ENCODE measurements around the gene KDM6A. TPM values are rescaled to one million over a fixed set of nuclear protein-coding genes. Genes with fewer than 3 reads are reported as not detected.
"Not testable (repeated sequence)": the region's sequence is repeated elsewhere in the genome, so short reads cannot be mapped to it uniquely, and the experiment has no call there.

The KDM6A gene
- total RNA-seq, 1 experiment from 2014 or later = 25.5 TPM

- no peak for DNase-seq (ENCODE audit: low read depth)
Measured at GRCh38 chrX:44922980-44923379, 50.0 kb downstream of the KDM6A start.

- DNase-seq (ENCODE audit: low read depth) = no peak
Measured at GRCh38 chrX:44927398-44927797, 54.4 kb downstream of the KDM6A start.

DNA sequence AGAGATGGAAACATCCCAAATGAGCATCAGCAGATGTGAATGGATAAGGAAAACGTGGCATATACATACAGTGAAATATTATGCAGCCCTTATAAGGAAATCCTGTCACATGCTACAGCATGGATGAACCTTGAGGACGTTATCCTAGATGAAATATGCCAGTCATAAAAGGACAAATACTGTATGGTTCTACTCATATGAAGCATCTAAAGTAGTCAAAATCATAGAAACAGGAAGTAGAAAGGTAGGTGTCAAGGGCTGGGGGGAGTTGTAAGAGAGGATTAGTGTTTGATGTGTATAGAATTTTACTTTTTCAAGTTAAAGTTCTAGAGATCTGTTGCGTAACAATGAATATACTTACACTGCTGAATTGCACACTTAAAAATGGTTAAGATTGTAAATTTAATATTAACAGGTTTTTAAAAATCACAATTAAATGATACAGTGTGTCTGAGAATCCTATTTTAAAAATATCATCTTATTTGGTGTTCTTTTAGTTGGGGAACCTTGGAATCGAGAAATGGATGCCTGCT, 58.5 kb downstream of the KDM6A start:
- no peak for DNase-seq (ENCODE audit: low read depth)

- DNase-seq (ENCODE audit: low read depth) = no peak
Measured at GRCh38 chrX:44935172-44935571, 62.2 kb downstream of the KDM6A start.

DNA sequence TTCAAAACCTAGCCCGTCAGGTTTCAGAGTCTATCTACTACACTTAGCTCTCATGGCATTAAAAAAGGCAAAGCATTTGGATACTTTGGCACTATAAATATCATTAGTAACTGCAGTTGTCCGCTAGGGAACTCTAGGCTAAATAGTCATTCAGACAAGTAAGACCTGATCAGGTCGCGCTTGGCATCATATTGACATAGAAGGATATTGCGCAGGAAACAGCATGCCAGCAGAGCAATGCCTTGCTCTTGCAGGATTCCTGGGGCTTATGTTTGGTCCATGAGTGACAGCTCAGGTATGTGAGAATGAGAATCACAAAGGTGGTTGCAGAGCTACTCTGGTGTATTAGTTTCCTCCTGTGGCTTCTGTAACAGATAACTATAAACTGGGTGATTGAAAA, 62.7 kb downstream of the KDM6A start:
- DNase-seq (ENCODE audit: low read depth) = no peak

- no peak for DNase-seq (ENCODE audit: low read depth)
Measured at GRCh38 chrX:44937606-44938005, 64.6 kb downstream of the KDM6A start.

DNA sequence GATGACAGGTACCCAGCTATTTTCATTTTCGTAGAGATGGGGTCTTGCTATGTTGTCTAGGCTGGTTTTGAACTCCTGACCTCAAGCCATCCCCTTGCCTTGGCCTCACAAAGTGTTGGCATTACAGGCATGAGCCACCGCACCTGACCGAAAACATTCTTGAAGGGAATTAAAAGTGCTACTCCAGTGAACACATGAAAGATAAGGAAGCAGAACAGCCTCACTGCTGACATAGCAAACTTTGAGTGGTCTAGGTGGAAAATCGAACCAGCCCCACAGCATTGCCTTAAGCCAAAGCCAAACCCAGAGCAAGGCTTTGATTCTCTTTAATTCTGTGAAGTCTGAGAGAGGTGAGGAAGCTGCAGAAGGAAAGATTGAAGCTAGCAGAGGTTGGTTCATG, 65.1 kb downstream of the KDM6A start:
- DNase-seq (ENCODE audit: low read depth) = no peak

- DNase-seq (ENCODE audit: low read depth) = not testable (repeated sequence)
Measured at GRCh38 chrX:44940541-44940940, 67.6 kb downstream of the KDM6A start.

GRCh38 chrX:44943007-44943406, 70.0 kb downstream of the KDM6A start:
- DNase-seq (ENCODE audit: low read depth) = no peak

GRCh38 chrX:44944894-44945293, 71.9 kb downstream of the KDM6A start:
- DNase-seq (ENCODE audit: low read depth) = no peak

DNA sequence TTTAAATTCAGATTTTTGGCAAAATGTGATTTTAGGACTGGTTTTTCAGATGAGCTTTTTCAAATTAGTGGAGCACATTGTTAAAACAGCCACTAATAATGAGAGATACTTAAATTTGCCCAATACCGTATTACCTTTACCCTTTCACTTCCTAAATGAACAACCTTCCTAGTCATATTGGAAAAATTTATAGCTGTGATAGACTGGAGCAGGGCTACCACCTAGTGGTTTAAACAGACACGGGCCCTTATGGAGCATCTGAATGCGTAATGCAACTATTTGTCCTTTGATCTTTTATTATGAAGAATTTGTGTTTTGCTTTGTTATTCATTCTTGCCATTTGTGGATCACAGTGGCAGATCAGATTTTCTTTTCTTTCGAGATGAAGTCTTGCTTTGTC, 72.7 kb downstream of the KDM6A start:
- DNase-seq (ENCODE audit: low read depth) = no peak

- peak; percentile 24 for DNase-seq (ENCODE audit: low read depth)
Measured at GRCh38 chrX:44946771-44947170, 73.8 kb downstream of the KDM6A start.

DNA sequence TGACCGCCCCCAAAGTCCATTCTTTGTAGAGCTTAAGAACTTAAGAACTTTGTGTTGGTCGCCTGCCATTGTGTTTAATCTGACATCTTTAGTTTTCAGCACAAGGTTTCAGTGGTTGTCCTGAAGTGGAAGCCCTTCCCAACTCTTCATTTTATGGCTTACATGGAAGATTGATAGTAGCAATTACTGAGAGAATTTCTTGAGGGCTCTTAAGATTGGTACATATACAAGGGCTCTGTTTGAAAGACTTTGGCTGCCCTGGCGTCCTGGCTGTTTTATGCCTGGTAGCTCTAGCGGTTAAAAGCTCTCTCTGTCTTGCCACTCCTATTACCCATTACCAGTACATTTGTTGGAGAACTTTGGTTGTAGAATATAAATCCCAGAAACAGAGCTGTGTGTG, 75.0 kb downstream of the KDM6A start:
- no peak for DNase-seq (ENCODE audit: low read depth)

DNA sequence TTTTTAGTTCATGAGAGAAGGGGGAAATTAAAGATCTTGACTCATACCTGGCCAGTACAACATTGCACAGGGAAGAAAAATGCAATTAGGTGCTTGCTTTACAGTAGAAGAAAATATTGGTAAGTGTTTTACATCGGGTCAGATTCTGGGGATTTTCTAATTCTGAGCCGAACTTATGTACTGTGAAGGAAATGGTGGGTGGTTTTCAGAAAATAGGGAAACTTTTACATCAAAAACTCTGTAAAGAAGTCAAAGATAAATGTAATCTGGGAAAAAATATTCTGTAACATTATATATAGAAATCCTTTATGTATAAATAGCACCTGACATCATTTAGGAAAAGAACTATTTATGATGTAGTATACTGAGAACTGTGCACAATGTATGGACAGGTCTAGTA, 75.4 kb downstream of the KDM6A start:
- no peak for DNase-seq (ENCODE audit: low read depth)

DNA sequence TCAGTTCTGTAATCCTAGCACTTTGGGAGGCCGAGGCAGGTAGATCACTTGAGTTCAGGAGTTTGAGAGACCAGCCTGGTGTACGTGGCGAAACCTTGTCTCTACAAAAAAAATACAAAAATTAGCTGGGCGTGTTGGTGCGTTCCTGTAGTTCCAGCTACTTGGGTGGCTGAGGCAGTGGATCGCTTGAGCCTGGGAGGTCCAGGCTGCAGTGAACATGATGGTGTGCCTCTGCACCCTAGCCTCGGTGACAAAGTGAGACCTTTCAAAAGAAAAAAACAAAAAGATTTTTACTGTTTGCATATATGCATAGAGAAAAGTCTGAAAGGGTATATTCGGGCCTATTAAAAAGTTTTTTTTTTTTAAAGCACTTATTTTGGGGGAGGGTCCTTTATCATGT, 76.1 kb downstream of the KDM6A start:
- DNase-seq (ENCODE audit: low read depth) = no peak

- DNase-seq (ENCODE audit: low read depth) = not testable (repeated sequence)
Measured at GRCh38 chrX:44950471-44951366, 77.7 kb downstream of the KDM6A start.

DNA sequence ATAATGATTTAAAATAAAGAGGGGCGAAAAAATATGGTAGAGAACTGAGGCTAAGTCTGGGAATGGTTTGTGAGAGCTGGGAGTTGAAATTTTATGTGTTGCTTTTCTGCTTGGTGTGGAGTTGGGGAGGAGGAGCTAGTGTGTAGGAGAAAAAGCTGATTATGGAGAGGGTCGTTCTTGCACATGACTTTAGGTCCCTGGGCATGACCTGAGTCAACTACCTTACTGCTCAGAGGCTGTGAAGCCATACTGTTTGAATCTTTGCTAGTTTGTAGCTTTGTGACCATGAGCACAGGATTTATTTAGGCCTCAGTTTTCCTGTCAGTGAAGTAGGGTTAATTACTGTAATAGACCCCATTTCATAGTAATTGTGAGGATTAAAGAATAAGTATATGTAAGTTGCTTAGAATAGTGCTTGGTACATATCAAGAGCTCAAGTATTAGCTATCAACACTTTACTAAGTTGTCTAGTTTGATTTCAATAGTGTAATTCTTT, 78.6 kb downstream of the KDM6A start:
- no peak for DNase-seq (ENCODE audit: low read depth)

GRCh38 chrX:44952329-44953027, 79.5 kb downstream of the KDM6A start:
- no peak for DNase-seq (ENCODE audit: low read depth)

DNA sequence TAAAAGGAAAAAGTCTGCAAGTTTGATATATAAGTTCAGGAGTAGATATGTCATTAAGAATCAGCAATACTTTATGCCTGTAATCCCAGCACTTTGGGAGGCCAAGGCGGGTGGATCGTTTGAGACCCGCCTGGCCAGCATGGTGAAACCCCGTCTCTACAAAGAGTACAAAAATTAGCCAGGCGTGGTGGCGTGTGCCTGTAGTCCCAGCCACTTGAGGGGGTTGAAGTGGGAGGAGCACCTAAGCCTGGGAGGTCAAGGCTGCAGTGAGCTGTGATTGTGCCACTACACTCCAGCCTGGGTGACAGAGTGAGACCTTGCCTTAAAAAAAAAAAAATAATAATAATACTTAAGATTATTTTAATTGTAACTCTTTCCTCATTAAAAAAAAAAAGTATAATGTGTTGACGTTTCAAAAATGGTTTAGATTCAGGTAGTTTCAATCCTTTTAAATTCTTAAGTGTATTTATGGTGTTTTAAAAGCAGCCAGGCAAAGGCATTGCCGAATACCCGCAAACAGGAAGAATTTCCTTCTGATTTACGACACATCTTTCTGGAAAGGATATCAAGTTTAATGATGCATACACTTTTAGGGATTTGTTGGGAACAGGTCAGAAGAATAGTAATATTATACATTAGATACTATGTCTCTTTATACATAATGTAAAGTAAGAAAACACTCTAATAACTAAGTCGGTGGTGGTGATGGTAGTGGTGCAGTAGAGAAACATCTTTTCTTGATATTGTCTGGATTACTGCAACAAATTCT, 80.9 kb downstream of the KDM6A start:
- DNase-seq (ENCODE audit: low read depth) = peak; percentile 33

- DNase-seq (ENCODE audit: low read depth) = no peak
Measured at GRCh38 chrX:44954562-44954961, 81.6 kb downstream of the KDM6A start.

DNA sequence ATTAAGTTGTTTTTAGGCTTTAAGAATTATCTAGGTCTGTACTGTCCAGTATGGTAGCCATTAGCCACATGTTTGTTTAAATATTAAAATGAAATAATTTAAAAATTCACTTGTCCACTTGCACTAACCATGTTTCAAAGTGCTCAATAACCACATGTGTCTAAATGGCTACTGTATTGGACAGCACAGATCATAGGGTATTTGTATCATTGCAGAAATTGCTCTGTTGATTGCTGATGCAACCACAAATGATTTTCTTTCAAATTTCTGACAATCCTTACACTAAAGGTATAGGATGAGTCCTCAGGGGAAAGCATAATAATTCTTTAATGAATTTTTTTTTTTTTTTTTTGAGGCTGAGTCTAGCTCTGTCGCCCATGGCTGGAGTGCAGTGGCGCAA, 84.9 kb downstream of the KDM6A start:
- DNase-seq (ENCODE audit: low read depth) = no peak

- no peak for DNase-seq (ENCODE audit: low read depth)
Measured at GRCh38 chrX:44958480-44958879, 85.5 kb downstream of the KDM6A start.

Measured in M059J (cell line).